Measurements from ENCODE around the gene PACRG.

DNA sequence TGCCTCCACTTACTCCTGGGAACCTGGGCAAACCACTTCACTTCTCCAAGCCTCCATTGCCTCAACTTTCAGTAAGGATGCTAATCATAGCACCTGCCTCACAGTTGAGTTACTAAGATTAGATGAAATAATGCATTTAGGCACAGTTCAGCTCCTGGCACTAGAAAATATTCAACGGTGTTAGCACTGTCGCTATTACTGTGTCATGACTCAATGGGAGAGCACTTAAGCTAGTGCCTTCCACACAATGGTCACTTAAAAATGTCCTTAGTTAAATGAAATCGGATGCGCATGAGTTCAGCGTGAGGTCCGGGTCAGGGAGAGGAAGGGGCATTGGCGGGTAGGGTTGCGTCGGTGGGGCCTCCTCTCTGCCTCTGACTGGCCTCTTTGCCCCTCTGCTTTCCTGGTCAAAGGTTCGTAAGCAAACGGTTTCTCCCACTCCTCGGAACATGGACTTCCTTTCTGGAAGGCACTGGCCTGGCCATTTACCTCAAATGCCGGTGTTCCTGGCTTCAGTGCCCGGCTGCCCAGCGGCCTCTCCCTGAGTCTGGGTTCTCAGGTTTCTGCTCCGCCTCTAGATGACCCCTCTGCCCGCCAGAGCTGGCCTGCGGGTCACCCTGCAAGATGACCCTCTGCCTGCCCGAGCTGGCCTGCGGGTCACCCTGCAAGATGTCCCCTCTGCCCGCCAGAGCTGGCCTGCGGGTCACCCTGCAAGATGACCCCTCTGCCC is 562.9 kb downstream of the PACRG start:
- no peak for TF ChIP-seq POLR2AphosphoS5 (IDR thresholded peaks at IDR 0.05; ENCODE audit: low read depth, low read length)
- no peak for TF ChIP-seq POLR2A (IDR thresholded peaks at IDR 0.05; ENCODE audit: low read depth, low read length)

All from GM12892 (cell line).